Common myeloid progenitor, CD34-positive (primary cell): ENCODE measurements around the gene GTPBP6.

Experiments used
- CTCF ChIA-PET: fragments of 350-600 bp; sonication (Branson Sonifier 250); formaldehyde crosslinking; loops from one replicate; lab custom pipeline; 2021; ENCODE audit warnings: antibody characterized with exemption; lab: Charles Lee
- POLR2A ChIA-PET: fragments of 350-600 bp; sonication (Branson Sonifier 250); formaldehyde crosslinking; loops from one replicate; lab custom pipeline; 2021; ENCODE audit warnings: antibody characterized with exemption; lab: Charles Lee
- DNase-seq, 3 donors: peaks; one replicate each; pipeline versions ENCODE4 v3.0.0 to v3.0.0-alpha.2; 2013
- H3K27ac ChIP-seq, 2 experiments: 1 replicate in 1 of 2; 2 replicates in 1 of 2; pipeline ENCODE4 v1.7.0; 2013; ENCODE audit warnings: inconsistent platforms in 2 of 2, low read length in 2 of 2, mild to moderate bottlenecking in 2 of 2, low read depth in 1 of 2, moderate library complexity in 1 of 2; ENCODE audit not compliant: severe bottlenecking in 2 of 2, insufficient read depth in 1 of 2, poor library complexity in 1 of 2
- H3K27me3 ChIP-seq, 5 experiments: replicated peaks in 2 of 5; 1 replicate in 3 of 5; 2 replicates in 2 of 5; pipeline versions ENCODE4 v1.6.1 to v1.7.0; 2013; ENCODE audit warnings: low read length in 4 of 5, mild to moderate bottlenecking in 2 of 5, moderate library complexity in 2 of 5, inconsistent platforms in 1 of 5; ENCODE audit not compliant: insufficient read depth in 5 of 5, control insufficient read depth in 4 of 5
- H3K36me3 ChIP-seq, 4 experiments: 1 replicate in 2 of 4; 2 replicates in 2 of 4; pipeline versions ENCODE4 v1.6.1 to v1.7.0; 2013; ENCODE audit warnings: low read length in 3 of 4, control low read depth in 1 of 4, mild to moderate bottlenecking in 1 of 4; ENCODE audit not compliant: control insufficient read depth in 4 of 4, insufficient read depth in 4 of 4
- H3K4me1 ChIP-seq, 4 experiments: 1 replicate in 3 of 4; 2 replicates in 1 of 4; pipeline versions ENCODE4 v1.6.1 to v1.7.1; 2013; ENCODE audit warnings: low read length in 3 of 4, mild to moderate bottlenecking in 3 of 4, control low read depth in 1 of 4, inconsistent platforms in 1 of 4, moderate library complexity in 1 of 4; ENCODE audit not compliant: control insufficient read depth in 4 of 4, insufficient read depth in 4 of 4; ENCODE audit errors: control extremely low read depth in 1 of 4
- H3K4me3 ChIP-seq, 7 experiments: 1 replicate in 4 of 7; 2 replicates in 3 of 7; pipeline versions ENCODE4 v1.5.1 to v1.7.0; 2013; ENCODE audit warnings: mild to moderate bottlenecking in 7 of 7, low read length in 6 of 7, moderate library complexity in 6 of 7, inconsistent platforms in 2 of 7, low read depth in 2 of 7, control low read depth in 1 of 7; ENCODE audit not compliant: insufficient read depth in 4 of 7, control insufficient read depth in 1 of 7; ENCODE audit errors: extremely low read depth in 1 of 7
- H3K9me3 ChIP-seq, 5 experiments: 1 replicate in 4 of 5; 2 replicates in 1 of 5; pipeline versions ENCODE4 v1.6.1 to v1.7.1; 2013; ENCODE audit warnings: low read length in 4 of 5, mild to moderate bottlenecking in 2 of 5, inconsistent platforms in 1 of 5, low read depth in 1 of 5, moderate library complexity in 1 of 5; ENCODE audit not compliant: control insufficient read depth in 4 of 5, insufficient read depth in 2 of 5; ENCODE audit errors: control extremely low read depth in 1 of 5
- WGBS: methylation state at CpG from one replicate; pipeline ENCODE4 v1.1.5; 2013; ENCODE audit not compliant: insufficient coverage; 5-methylcytosine and 5-hydroxymethylcytosine counted together

Gene GTPBP6

GRCh38 chrX:338836-339400, 20.3 kb upstream of the GTPBP6 start:
- Histone ChIP-seq H3K4me3 (no peak overlapping the region), H3K4me1 (no peaks in the 10 kb centered on the region), H3K27me3 (no peaks in the 10 kb centered on the region), H3K36me3 (peaks cover 7 to 52% (median 22%) of the 10 kb centered on the region in 4 experiments), H3K27ac (no peak overlapping the region), H3K9me3 (peaks cover 0 to 7% (median 0%) of the 10 kb centered on the region in 5 experiments)
- peak in 2 of 3 donors; percentile 44 to 46 for DNase-seq
- ChIA-PET CTCF (no interaction called here), POLR2A (no interaction called here)
- WGBS: 96% methylated on average over 39 of the region's 44 CpGs

- POLR2A ChIA-PET: no interaction called here
- 93% methylated on average over 47 of the region's 53 CpGs for WGBS
- Histone ChIP-seq H3K4me3 (no peak overlapping the region), H3K27me3 (no peaks in the 10 kb centered on the region), H3K9me3 (peaks cover 0 to 7% (median 0%) of the 10 kb centered on the region in 5 experiments), H3K4me1 (no peaks in the 10 kb centered on the region), H3K36me3 (peaks cover 7 to 56% (median 23%) of the 10 kb centered on the region in 4 experiments), H3K27ac (no peak overlapping the region)
- CTCF ChIA-PET: no interaction called here
- no peak for DNase-seq
These were observed 19.8 kb upstream of the GTPBP6 start for GRCh38 chrX:338281-338835.

- H3K27me3 ChIP-seq: no peaks in the 10 kb centered on the region
- H3K36me3 ChIP-seq: peaks cover 7 to 63% (median 28%) of the 10 kb centered on the region in 4 experiments
- 90% methylated on average over 32 of the region's 38 CpGs for WGBS
- CTCF ChIA-PET: no interaction called here
- POLR2A ChIA-PET: no interaction called here
- no peak for DNase-seq
- H3K27ac ChIP-seq: no peak overlapping the region
- H3K4me1 ChIP-seq: no peaks in the 10 kb centered on the region
- H3K4me3 ChIP-seq: no peak overlapping the region
- peaks cover 0 to 7% (median 0%) of the 10 kb centered on the region in 5 experiments for H3K9me3 ChIP-seq
These were observed 18.8 kb upstream of the GTPBP6 start for GRCh38 chrX:337331-337831.

GRCh38 chrX:336227-336626, 17.6 kb upstream of the GTPBP6 start:
- Histone ChIP-seq H3K27me3 (peaks cover 0 to 10% (median under 1%) of the 10 kb centered on the region in 5 experiments), H3K4me3 (no peak overlapping the region), H3K27ac (no peak overlapping the region), H3K36me3 (peaks cover 7 to 55% (median 25%) of the 10 kb centered on the region in 4 experiments), H3K9me3 (peaks cover 0 to 3% (median 0%) of the 10 kb centered on the region in 5 experiments), H3K4me1 (peaks cover 0 to 7% (median 5%) of the 10 kb centered on the region in 4 experiments)
- ChIA-PET POLR2A (no interaction called here), CTCF (no interaction called here)
- no peak for DNase-seq
- 92% methylated on average over 17 of the region's 21 CpGs for WGBS

- ChIA-PET POLR2A (no interaction called here), CTCF (no interaction called here)
- peaks cover 0 to 14% (median 3%) of the 10 kb centered on the region in 5 experiments for H3K27me3 ChIP-seq
- peaks cover 0 to 3% (median 0%) of the 10 kb centered on the region in 5 experiments for H3K9me3 ChIP-seq
- H3K36me3 ChIP-seq: peaks cover 7 to 50% (median 23%) of the 10 kb centered on the region in 4 experiments
- peaks cover 0 to 11% (median 9%) of the 10 kb centered on the region in 4 experiments for H3K4me1 ChIP-seq
- WGBS: 100% methylated on average over 10 of the region's 17 CpGs
- H3K27ac ChIP-seq: no peak overlapping the region
- no peak overlapping the region for H3K4me3 ChIP-seq
- no peak for DNase-seq
These were observed 17.2 kb upstream of the GTPBP6 start for GRCh38 chrX:335758-336155.

GRCh38 chrX:334971-335757, 16.6 kb upstream of the GTPBP6 start:
- DNase-seq: no peak
- WGBS: 98% methylated on average over 45 of the region's 47 CpGs
- Histone ChIP-seq H3K36me3 (peaks cover 7 to 47% (median 22%) of the 10 kb centered on the region in 4 experiments), H3K9me3 (peaks cover 0 to 3% (median 0%) of the 10 kb centered on the region in 5 experiments), H3K4me1 (peaks cover 0 to 16% (median 11%) of the 10 kb centered on the region in 4 experiments), H3K27ac (no peak overlapping the region), H3K27me3 (peaks cover 0 to 20% (median 3%) of the 10 kb centered on the region in 5 experiments), H3K4me3 (no peak overlapping the region)
- ChIA-PET CTCF (no interaction called here), POLR2A (no interaction called here)
